HEK293T (cell line): ENCODE results near the gene TRIM10.

Experiments
- BHLHE40 ChIP-seq: fragments of 450-650 bp; IDR thresholded peaks from 2 replicates; pipeline ENCODE4 v1.6.1; 2016; ENCODE audit warnings: mild to moderate bottlenecking, moderate library complexity, borderline replicate concordance
- NFRKB ChIP-seq: fragments of 450-650 bp; IDR thresholded peaks from 2 replicates; pipeline ENCODE4 v1.6.1; 2016; ENCODE audit warnings: mild to moderate bottlenecking, moderate library complexity

- TF ChIP-seq NFRKB (no peak), BHLHE40 (no peak)
These were observed 15.2 kb downstream of the TRIM10 start for GRCh38 chr6:30145818-30146217.
